Measurements from ENCODE around the gene COL6A6. TPM values are rescaled to one million over a fixed set of nuclear protein-coding genes. Genes with fewer than 3 reads are reported as not detected.

Gene COL6A6
- total and polyA plus RNA-seq, 9 donors: 0.13 to 1.0 (median 0.25) TPM

GRCh38 chr3:130509008-130509407 is 8.0 kb upstream of the COL6A6 start:
- WGBS, 3 donors: 4 to 7% (median 4%) methylated on average over 6 of the region's 6 CpGs
- Histone ChIP-seq H3K36me3 (no peaks in the 10 kb centered on the region), H3K4me1 (ENCODE audit: insufficient read depth) (peaks cover 2% of the 10 kb centered on the region), H3K27me3 (no peaks in the 10 kb centered on the region), H3K27ac (no peak overlapping the region), H3K9me3 (no peaks in the 10 kb centered on the region), H3K4me3 (no peak overlapping the region)
- DNase-seq: peak; percentile 30 to 74 (median 54)
- intact Hi-C loops (cut with DNase I): no loop called here
- no peak for TF ChIP-seq EP300 (IDR thresholded peaks at IDR 0.05)
- TF ChIP-seq CTCF (IDR thresholded peaks at IDR 0.05): no peak
- TF ChIP-seq POLR2A (IDR thresholded peaks at IDR 0.05): no peak

- Histone ChIP-seq H3K27ac (no peak overlapping the region), H3K27me3 (no peaks in the 10 kb centered on the region), H3K9me3 (no peaks in the 10 kb centered on the region), H3K4me1 (ENCODE audit: insufficient read depth) (peaks cover 2% of the 10 kb centered on the region), H3K4me3 (no peak overlapping the region), H3K36me3 (no peaks in the 10 kb centered on the region)
- intact Hi-C loops (cut with DNase I): no loop called here
- TF ChIP-seq CTCF (IDR thresholded peaks at IDR 0.05) (no peak), EP300 (IDR thresholded peaks at IDR 0.05) (no peak), POLR2A (IDR thresholded peaks at IDR 0.05) (no peak)
- no peak for DNase-seq
- WGBS, 3 donors: 3 to 21% (median 13%) methylated on average over 1 of the region's 1 CpG
Observed at GRCh38 chr3:130514681-130515080, 2.3 kb upstream of the COL6A6 start.

GRCh38 chr3:130515755-130516154 is 1.2 kb upstream of the COL6A6 start:
- H3K36me3 ChIP-seq: no peaks in the 10 kb centered on the region
- no peaks in the 10 kb centered on the region for H3K9me3 ChIP-seq
- intact Hi-C loops (cut with DNase I): no loop called here
- H3K4me1 ChIP-seq (ENCODE audit: insufficient read depth): peaks cover 2% of the 10 kb centered on the region
- no peak overlapping the region for H3K27ac ChIP-seq
- H3K4me3 ChIP-seq: no peak overlapping the region
- 71 to 82% (median 72%) methylated on average over 2 of the region's 2 CpGs for WGBS, 3 donors
- no peak for DNase-seq
- no peaks in the 10 kb centered on the region for H3K27me3 ChIP-seq
- TF ChIP-seq CTCF (IDR thresholded peaks at IDR 0.05) (no peak), POLR2A (IDR thresholded peaks at IDR 0.05) (no peak), EP300 (IDR thresholded peaks at IDR 0.05) (no peak)

- Histone ChIP-seq H3K36me3 (no peaks in the 10 kb centered on the region), H3K9me3 (no peaks in the 10 kb centered on the region), H3K4me3 (no peak overlapping the region), H3K27me3 (no peaks in the 10 kb centered on the region), H3K27ac (no peak overlapping the region), H3K4me1 (ENCODE audit: insufficient read depth) (peaks cover 2% of the 10 kb centered on the region)
- no peak for DNase-seq
- intact Hi-C loops (cut with DNase I): no loop called here
- TF ChIP-seq POLR2A (IDR thresholded peaks at IDR 0.05) (no peak), EP300 (IDR thresholded peaks at IDR 0.05) (no peak), CTCF (IDR thresholded peaks at IDR 0.05) (no peak)
- 4 to 7% (median 6%) methylated on average over 11 of the region's 11 CpGs for WGBS, 3 donors
Observed at GRCh38 chr3:130517602-130518001, 625 bp downstream of the COL6A6 start.

Data from ovary (tissue), 9 donors.